Lower leg skin (tissue), 4 donors: ENCODE results near the gene UTF1. TPM values are rescaled to one million over a fixed set of nuclear protein-coding genes. Genes with fewer than 3 reads are reported as not detected.

Experiments used
- DNase-seq, 2 donors: peaks; one replicate each; pipeline ENCODE4 v3.0.0-alpha.2; 2019; ENCODE audit warnings: low spot score in 2 of 2
- H3K4me3 ChIP-seq: fragments of 200-600 bp; sonication (generic); 2 replicates; pipeline ENCODE4 v1.5.1; 2017; ENCODE audit warnings: mild to moderate bottlenecking, low read depth; ENCODE audit not compliant: poor library complexity, severe bottlenecking
- POLR2A ChIP-seq, 2 donors: fragments of 450-650 bp; IDR thresholded peaks; one replicate each; pipeline ENCODE4 v1.6.1; 2016 to 2017; ENCODE audit warnings: antibody characterized with exemption in 2 of 2, mild to moderate bottlenecking in 1 of 2, moderate library complexity in 1 of 2
- WGBS, 2 donors: methylation state at CpG; one replicate each; pipeline ENCODE4 v1.1.5; 2018; 5-methylcytosine and 5-hydroxymethylcytosine counted together
- intact Hi-C: fragments of 100-400 bp; cut with DNase I; formaldehyde crosslinking; loops from one replicate; pipeline ENCODE4 v1.15.0; 2023; ENCODE audit warnings: low total_unique reads
- total RNA-seq, 4 donors: library from RNA; depleted of rRNA; stranded (reverse); fragments of >200 nt; gene quantifications; one replicate each; pipeline ENCODE4 v1.1.0, GENCODE V29; 2016
- TF ChIP-seq, protein P1 (sequence below), 3 donors: fragments of 450-650 bp; IDR thresholded peaks; one replicate each; pipeline ENCODE4 v1.5.1; 2016; ENCODE audit warnings: antibody characterized with exemption in 3 of 3, mild to moderate bottlenecking in 3 of 3, moderate library complexity in 2 of 3

Gene UTF1
- total RNA-seq, 4 donors from 2014 or later, result not detected

DNA sequence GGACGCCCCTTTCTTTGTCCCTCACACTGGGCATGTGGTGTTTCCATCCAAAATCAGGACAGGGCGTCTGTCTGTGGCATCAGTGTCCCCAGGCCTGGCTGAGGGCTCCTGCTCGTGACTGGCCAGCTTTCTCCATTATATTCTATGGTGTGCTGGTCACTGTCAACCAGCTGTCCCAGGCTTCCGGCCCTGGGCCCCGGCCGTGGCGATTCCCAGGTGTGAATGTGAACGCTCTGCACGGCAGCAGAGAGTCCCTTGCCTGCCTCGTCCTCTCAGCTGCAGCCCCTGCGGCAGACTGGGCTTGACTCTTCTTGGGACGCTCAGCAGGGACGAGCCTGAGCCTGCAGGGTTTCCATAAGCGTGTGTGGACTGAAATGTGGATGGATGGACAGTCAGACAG, 5.9 kb upstream of the UTF1 start:
- intact Hi-C loops, result no loop called here
- 46 to 47% methylated on average over 10 to 14 of the region's 14 CpGs for WGBS, 2 donors
- no peak for DNase-seq
- H3K4me3 ChIP-seq, result no peak overlapping the region
- no peak for TF ChIP-seq POLR2A (IDR thresholded peaks at IDR 0.05)
- TF ChIP-seq, protein P1, sequence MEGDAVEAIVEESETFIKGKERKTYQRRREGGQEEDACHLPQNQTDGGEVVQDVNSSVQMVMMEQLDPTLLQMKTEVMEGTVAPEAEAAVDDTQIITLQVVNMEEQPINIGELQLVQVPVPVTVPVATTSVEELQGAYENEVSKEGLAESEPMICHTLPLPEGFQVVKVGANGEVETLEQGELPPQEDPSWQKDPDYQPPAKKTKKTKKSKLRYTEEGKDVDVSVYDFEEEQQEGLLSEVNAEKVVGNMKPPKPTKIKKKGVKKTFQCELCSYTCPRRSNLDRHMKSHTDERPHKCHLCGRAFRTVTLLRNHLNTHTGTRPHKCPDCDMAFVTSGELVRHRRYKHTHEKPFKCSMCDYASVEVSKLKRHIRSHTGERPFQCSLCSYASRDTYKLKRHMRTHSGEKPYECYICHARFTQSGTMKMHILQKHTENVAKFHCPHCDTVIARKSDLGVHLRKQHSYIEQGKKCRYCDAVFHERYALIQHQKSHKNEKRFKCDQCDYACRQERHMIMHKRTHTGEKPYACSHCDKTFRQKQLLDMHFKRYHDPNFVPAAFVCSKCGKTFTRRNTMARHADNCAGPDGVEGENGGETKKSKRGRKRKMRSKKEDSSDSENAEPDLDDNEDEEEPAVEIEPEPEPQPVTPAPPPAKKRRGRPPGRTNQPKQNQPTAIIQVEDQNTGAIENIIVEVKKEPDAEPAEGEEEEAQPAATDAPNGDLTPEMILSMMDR (IDR thresholded peaks at IDR 0.05), result no peak

DNA sequence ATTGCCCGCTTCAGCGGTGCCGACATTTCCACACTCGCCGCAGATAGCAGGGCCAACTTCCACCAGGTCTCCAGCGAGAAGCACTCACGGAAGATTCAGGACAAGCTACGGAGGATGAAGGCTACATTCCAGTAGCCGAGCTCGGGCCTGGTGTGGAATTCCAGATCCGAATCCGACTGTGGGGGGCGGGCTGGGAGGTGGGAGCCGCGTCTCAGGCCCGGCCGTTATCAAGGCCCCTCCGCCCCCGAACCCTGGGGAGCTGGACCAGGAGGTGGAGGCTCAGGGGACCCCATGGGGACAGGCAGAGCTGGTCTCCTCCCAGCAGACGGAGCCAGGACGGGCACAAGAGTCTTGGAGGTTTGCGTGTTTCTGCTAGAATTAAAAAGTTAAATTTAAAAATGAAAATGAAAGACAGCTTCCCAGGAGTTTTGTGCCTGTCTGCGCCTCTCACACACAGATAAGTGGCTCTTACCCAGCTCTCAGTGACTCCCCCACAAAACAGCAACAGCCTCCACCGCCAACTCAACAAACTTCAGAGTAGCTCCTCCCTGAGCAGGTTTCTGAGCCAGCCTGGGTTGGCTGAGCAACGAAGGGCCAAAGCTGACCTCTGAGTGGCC, 5.2 kb upstream of the UTF1 start:
- H3K4me3 ChIP-seq, result no peak overlapping the region
- intact Hi-C loops, result no loop called here
- DNase-seq, result no peak
- WGBS, 2 donors, result 66 to 69% methylated on average over 21 to 25 of the region's 25 CpGs
- TF ChIP-seq POLR2A (IDR thresholded peaks at IDR 0.05), result no peak
- TF ChIP-seq, protein P1 (IDR thresholded peaks at IDR 0.05), result no peak

DNA sequence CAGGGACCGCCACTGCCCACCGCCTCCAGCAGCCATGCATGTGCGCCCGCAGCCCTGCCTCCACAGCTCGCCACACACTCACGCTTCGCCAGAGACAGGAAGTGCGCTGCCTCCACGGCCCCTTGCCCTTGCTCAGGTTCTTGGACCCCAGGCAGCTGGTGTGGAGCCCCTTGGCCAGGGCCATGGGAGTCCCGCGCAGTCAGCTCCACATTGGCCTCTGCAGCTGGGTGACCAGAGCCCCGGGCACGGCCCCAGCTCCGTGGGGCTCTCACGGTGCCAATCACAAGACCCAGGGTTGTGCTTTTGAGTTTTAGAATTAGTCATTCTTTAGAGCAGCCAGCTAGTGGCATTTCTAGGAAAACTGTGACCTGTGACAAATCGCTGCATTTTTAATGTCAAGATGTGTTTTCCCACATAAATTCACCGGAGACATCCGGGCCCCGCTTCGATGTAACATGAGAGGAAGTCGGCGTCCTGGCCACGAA, 4.3 kb upstream of the UTF1 start:
- TF ChIP-seq, protein P1 (IDR thresholded peaks at IDR 0.05), result no peak
- TF ChIP-seq POLR2A (IDR thresholded peaks at IDR 0.05), result no peak
- DNase-seq, result no peak
- 66 to 80% methylated on average over 13 to 23 of the region's 23 CpGs for WGBS, 2 donors
- intact Hi-C loops, result no loop called here
- H3K4me3 ChIP-seq, result no peak overlapping the region

DNA sequence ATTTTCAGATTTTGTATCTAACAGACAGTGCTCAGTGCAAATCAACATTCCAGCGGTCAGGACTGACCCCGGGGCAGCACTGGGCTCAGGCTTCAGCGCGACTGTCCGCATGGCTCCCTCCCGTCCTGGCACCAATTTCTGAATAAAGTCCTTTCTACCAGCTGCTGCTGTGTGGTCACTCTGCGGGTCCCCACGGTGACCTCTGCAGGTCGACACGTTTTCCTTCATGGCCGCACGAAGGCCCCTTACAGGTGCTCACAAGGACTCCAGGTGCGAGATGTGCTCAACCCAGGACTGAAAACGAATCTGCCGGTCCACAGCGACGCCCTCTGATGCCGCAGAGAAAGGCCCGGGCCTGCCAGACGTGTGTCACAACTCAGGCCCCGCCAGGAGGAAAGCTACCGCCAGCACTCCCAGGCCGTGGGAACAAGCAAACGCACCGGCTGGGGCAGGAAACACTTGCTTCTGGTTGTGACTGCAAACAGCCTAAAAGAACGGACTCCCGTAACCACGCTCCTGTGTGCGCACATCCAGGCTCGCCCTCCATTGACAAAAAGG, 3.7 kb upstream of the UTF1 start:
- TF ChIP-seq, protein P1 (IDR thresholded peaks at IDR 0.05), result no peak
- no peak for TF ChIP-seq POLR2A (IDR thresholded peaks at IDR 0.05)
- no peak overlapping the region for H3K4me3 ChIP-seq
- DNase-seq, result no peak
- 42 to 47% methylated on average over 30 of the region's 30 CpGs for WGBS, 2 donors
- intact Hi-C loops, result no loop called here

DNA sequence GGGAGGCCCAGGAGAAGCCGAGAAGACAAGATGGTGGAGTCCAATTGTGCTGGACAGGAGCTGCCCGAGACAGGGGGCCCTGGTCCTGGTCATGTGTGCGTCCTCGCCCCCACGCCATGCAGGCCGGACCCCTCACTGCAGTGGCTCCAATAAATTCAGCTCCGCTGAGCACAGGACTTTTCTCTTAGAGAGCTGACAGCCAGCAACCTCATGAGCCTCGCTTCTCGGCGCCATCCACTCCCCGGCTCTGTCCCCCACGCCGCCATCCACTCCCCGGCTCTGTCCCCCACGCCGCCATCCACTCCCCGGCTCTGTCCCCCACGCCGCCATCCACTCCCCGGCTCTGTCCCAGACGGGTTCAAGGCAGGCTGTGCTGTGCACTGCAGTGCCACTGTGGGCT, 2.8 kb upstream of the UTF1 start:
- no peak for DNase-seq
- TF ChIP-seq, protein P1 (IDR thresholded peaks at IDR 0.05), result no peak
- no peak for TF ChIP-seq POLR2A (IDR thresholded peaks at IDR 0.05)
- 83 to 86% methylated on average over 21 of the region's 21 CpGs for WGBS, 2 donors
- H3K4me3 ChIP-seq, result no peak overlapping the region
- intact Hi-C loops, result no loop called here
